Peyer's patch (tissue), 4 donors: ENCODE results near the gene OPA1. TPM values are rescaled to one million over a fixed set of nuclear protein-coding genes. Genes with fewer than 3 reads are reported as not detected.

ENCODE experiments used
- DNase-seq, 3 donors: peaks; one replicate each; pipeline ENCODE4 v3.0.0-alpha.2; 2017 to 2019
- H3K27ac ChIP-seq, 4 donors: fragments of 200-600 bp; sonication (generic); one replicate each; pipeline ENCODE4 v1.5.1; 2016 to 2019
- H3K27me3 ChIP-seq, 2 donors: fragments of 200-600 bp; sonication (generic); one replicate each; pipeline ENCODE4 v1.5.1; 2019
- H3K36me3 ChIP-seq, 3 donors: fragments of 200-600 bp; sonication (generic); one replicate each; pipeline ENCODE4 v1.5.1; 2016 to 2019
- H3K4me1 ChIP-seq, 4 donors: fragments of 200-600 bp; sonication (generic); one replicate each; pipeline ENCODE4 v1.5.1; 2016 to 2019
- H3K4me3 ChIP-seq, 4 donors: fragments of 200-600 bp; sonication (generic); 1 replicate in 3 of 4; 2 replicates in 1 of 4; pipeline ENCODE4 v1.5.1; 2016 to 2019; ENCODE audit warnings: mild to moderate bottlenecking in 1 of 4
- H3K9me3 ChIP-seq, 4 donors: fragments of 200-600 bp; sonication (generic); one replicate each; pipeline ENCODE4 v1.5.1; 2016 to 2019; ENCODE audit warnings: mild to moderate bottlenecking in 1 of 4
- CTCF ChIP-seq, 6 experiments: fragments of 450-650 bp in 4 of 6; fragments of 200-600 bp in 2 of 6; sonication (generic) in 1 of 6; IDR thresholded peaks; one replicate each; pipeline ENCODE4 v1.5.1; 2017 to 2019; ENCODE audit warnings: antibody characterized with exemption in 6 of 6, mild to moderate bottlenecking in 3 of 6, moderate library complexity in 1 of 6
- POLR2A ChIP-seq, 2 donors: fragments of 450-650 bp; IDR thresholded peaks; one replicate each; pipeline ENCODE4 v1.5.1; 2017; ENCODE audit warnings: antibody characterized with exemption in 2 of 2, mild to moderate bottlenecking in 2 of 2, moderate library complexity in 2 of 2
- small RNA-seq, 2 donors: library from RNA; depleted of rRNA; stranded (forward); fragments of <200 nt; gene quantifications; one replicate each; pipeline ENCODE3, GENCODE V24; 2016
- total RNA-seq, 4 donors: library from RNA; depleted of rRNA; stranded (reverse); fragments of >200 nt; gene quantifications; one replicate each; pipeline ENCODE4 v1.1.0, GENCODE V29; 2016

Gene OPA1
- total RNA-seq, 4 donors from 2014 or later = 66.9 to 89.1 (median 78.0) TPM

DNA sequence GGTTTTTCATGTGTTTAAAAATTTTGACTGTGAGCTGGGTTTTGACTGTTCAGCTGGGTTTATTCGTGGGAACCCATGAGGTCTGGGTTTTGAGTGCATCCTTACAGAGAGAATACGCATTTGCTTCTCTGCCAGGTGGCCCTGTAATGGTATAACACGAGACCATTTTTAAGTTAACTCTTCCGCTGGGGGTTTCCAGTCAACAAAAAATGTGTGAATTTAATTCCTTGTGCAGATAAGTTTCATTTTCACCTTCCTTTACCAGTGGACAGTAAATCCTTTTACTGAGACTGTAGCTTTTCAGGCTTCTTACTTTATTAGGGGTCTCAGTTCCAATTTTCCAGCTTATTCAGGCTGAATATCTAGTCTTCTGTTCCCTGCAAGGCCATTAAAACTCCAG lies 149.6 kb downstream of the OPA1 start:
- H3K27ac ChIP-seq = no peak overlapping the region
- no peaks in the 10 kb centered on the region for H3K27me3 ChIP-seq
- DNase-seq = no peak
- no peaks in the 10 kb centered on the region for H3K36me3 ChIP-seq
- H3K9me3 ChIP-seq = no peaks in the 10 kb centered on the region
- TF ChIP-seq POLR2A (IDR thresholded peaks at IDR 0.05) (no peak), CTCF (IDR thresholded peaks at IDR 0.05) (no peak)
- no peak overlapping the region for H3K4me3 ChIP-seq
- H3K4me1 ChIP-seq = no peaks in the 10 kb centered on the region

GRCh38 chr3:193743702-193744047 lies 150.7 kb downstream of the OPA1 start:
- no peak for DNase-seq
- no peak overlapping the region for H3K4me3 ChIP-seq
- H3K27ac ChIP-seq = no peak overlapping the region
- no peaks in the 10 kb centered on the region for H3K9me3 ChIP-seq
- no peaks in the 10 kb centered on the region for H3K36me3 ChIP-seq
- TF ChIP-seq CTCF (IDR thresholded peaks at IDR 0.05) = no peak
- TF ChIP-seq POLR2A (IDR thresholded peaks at IDR 0.05) = no peak
- H3K27me3 ChIP-seq = no peaks in the 10 kb centered on the region
- H3K4me1 ChIP-seq = no peaks in the 10 kb centered on the region

DNA sequence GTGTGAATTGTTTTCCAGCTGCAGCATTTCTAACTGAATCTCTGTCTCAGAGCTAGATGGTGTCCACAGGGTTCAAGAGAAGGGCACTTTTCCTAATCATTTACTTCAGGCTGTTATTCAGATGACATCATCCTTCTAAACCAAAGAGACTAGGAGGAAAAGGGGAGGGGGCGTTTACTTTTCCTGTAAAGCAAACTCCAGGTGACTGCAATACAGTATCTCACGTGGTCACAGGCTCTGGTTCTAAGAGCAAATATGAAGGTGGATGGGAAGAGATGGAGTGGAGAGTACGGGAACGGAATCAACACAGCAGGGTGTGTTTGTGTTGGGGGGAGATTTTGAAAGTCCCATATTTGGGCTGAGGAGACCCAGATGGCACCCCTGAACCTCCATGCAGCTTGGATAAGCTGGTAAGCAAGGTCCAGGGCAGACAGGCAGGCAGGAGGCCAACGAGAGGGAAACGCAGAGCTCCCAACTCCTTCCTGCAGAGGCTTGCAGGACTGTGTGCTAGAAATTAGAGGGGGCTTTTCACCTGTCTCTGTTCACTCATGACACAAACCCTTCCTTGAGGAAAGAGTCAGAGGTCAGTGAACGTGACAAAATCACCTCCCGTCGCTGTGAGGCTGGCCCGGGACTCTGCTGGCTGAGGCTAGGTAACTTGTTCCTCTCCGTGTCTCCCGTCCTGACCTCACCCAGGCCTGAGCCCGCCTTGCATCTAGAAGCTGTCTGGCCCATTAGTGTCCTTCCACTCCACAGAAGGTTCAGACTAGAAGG lies 151.2 kb downstream of the OPA1 start:
- no peaks in the 10 kb centered on the region for H3K9me3 ChIP-seq
- H3K27me3 ChIP-seq = no peaks in the 10 kb centered on the region
- H3K4me1 ChIP-seq = no peaks in the 10 kb centered on the region
- H3K27ac ChIP-seq = no peak overlapping the region
- TF ChIP-seq POLR2A (IDR thresholded peaks at IDR 0.05) (no peak), CTCF (IDR thresholded peaks at IDR 0.05) (no peak)
- H3K36me3 ChIP-seq = no peaks in the 10 kb centered on the region
- no peak overlapping the region for H3K4me3 ChIP-seq
- DNase-seq = no peak

- no peak for DNase-seq
- no peak overlapping the region for H3K27ac ChIP-seq
Measured at GRCh38 chr3:193744822-193745684, 152.0 kb downstream of the OPA1 start.

DNA sequence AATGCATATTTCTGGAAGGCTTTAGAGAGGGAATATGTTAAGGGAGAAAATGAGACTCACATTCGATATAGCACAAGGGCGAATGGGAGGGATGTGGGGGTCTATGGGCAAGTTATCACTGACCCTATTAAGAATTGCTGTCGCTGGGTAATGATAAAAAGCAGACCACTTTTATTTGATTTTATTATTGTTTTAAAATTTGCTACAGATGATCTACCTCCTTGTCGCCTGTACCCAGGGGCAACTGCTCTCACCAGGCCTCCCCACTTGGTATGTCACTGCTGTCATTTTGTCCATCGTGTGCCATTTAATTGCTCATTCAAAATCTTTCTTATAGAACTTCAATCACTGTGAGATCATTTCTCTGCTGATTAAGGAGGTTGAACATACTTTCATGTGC lies 153.8 kb downstream of the OPA1 start:
- TF ChIP-seq CTCF (IDR thresholded peaks at IDR 0.05) (no peak), POLR2A (IDR thresholded peaks at IDR 0.05) (no peak)
- Histone ChIP-seq H3K4me3 (no peak overlapping the region), H3K9me3 (no peaks in the 10 kb centered on the region), H3K27me3 (no peaks in the 10 kb centered on the region), H3K4me1 (no peaks in the 10 kb centered on the region), H3K27ac (no peak overlapping the region), H3K36me3 (no peaks in the 10 kb centered on the region)
- DNase-seq = no peak

More at GRCh38 chr3:193744822-193745684, 152.0 kb downstream of the OPA1 start:
- Histone ChIP-seq H3K27me3 (no peaks in the 10 kb centered on the region), H3K4me1 (no peaks in the 10 kb centered on the region), H3K36me3 (no peaks in the 10 kb centered on the region), H3K9me3 (no peaks in the 10 kb centered on the region), H3K4me3 (no peak overlapping the region)
- TF ChIP-seq CTCF (IDR thresholded peaks at IDR 0.05) = no peak
- no peak for TF ChIP-seq POLR2A (IDR thresholded peaks at IDR 0.05)

Small RNA genes lying within 50 kb of the gene (small RNA-seq; reads per million reads assigned to genes)
- gene RF00019 (0 reads per million in 2 donors), gene RN7SL447P (0 reads per million in 2 donors)

Other genes with a start within 250 kb of the OPA1 start
- not detected for gene ATP13A5, start 214.5 kb upstream of the OPA1 start, total RNA-seq
- gene ATP13A4, start 38.3 kb upstream of the OPA1 start, total RNA-seq = 1 to 10 TPM in 2 of 4 donors, under 1 TPM in 1, not detected in 1; 0.47 to 2.1 (median 1.1) TPM